ENCODE data around the gene ARFGEF2.

- no peak for TF ChIP-seq CTCF (IDR thresholded peaks at IDR 0.05 in 4 of 5, conservative IDR thresholded peaks at IDR 0.05 in 1 of 5)
- no peak for TF ChIP-seq POLR2A (IDR thresholded peaks at IDR 0.05)
These were observed 9.4 kb upstream of the ARFGEF2 start for GRCh38 chr20:48912065-48912464.

Measured in gastrocnemius medialis (tissue), 4 donors.